Measurements from ENCODE around the gene CEP70.
A peak's percentile ranks its signal among the peaks of the same experiment; 100 is the strongest.

DNA sequence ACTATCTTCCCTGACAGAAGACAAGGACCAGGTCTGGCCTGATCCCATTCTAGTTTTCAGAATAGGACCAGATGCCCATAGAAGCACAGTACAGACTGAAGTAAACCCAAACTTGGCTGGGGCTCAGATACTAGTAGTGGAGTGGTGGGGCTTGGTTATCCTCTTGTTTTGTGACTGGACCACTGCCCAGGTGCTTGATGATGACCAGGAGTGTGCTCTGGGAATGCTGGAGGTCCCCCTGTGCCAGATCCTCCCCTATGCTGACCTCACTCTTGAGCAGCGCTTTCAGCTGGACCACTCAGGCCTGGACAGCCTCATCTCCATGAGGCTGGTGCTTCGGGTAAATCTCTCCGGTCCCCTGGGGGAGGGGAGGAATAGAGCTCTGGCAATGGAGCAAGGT lies 123.4 kb downstream of the CEP70 start:
- TF ChIP-seq CTCF (IDR thresholded peaks at IDR 0.05) (no peak), POLR2AphosphoS5 (IDR thresholded peaks at IDR 0.05) (peak; percentile 5), EP300 (IDR thresholded peaks at IDR 0.05) (no peak), POLR2A (IDR thresholded peaks at IDR 0.05) (no peak)

Measured in gastroesophageal sphincter (tissue), 3 donors.